Measurements from ENCODE around the gene FLT3.

DNA sequence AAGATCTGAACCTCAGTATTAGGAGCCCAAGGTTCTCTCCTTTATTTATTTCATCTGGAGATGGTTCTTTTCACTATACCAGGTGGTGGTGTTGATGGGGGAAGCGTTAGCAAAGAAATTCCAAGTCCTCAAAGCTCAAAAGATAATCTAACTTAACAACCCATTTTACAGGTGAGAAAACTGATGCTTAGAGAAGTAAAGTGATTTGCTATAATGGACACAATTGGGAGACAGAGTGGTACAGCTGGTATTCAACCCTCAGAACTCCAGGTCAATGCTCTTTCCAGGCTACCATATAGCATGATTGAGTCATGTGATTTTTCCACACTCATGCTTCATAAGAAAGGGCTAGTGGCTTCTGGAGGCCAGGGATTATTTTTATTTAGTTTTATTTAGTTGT lies 86.9 kb downstream of the FLT3 start:
- TF ChIP-seq, protein P1, sequence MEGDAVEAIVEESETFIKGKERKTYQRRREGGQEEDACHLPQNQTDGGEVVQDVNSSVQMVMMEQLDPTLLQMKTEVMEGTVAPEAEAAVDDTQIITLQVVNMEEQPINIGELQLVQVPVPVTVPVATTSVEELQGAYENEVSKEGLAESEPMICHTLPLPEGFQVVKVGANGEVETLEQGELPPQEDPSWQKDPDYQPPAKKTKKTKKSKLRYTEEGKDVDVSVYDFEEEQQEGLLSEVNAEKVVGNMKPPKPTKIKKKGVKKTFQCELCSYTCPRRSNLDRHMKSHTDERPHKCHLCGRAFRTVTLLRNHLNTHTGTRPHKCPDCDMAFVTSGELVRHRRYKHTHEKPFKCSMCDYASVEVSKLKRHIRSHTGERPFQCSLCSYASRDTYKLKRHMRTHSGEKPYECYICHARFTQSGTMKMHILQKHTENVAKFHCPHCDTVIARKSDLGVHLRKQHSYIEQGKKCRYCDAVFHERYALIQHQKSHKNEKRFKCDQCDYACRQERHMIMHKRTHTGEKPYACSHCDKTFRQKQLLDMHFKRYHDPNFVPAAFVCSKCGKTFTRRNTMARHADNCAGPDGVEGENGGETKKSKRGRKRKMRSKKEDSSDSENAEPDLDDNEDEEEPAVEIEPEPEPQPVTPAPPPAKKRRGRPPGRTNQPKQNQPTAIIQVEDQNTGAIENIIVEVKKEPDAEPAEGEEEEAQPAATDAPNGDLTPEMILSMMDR (IDR thresholded peaks at IDR 0.05): no peak
- TF ChIP-seq POLR2A (IDR thresholded peaks at IDR 0.05): no peak
- TF ChIP-seq EP300 (IDR thresholded peaks at IDR 0.05; ENCODE audit: low read depth): no peak
